NK-92 (cell line): ENCODE results near the gene CCL16.

Experiments
- DNase-seq: peaks from one replicate; lab custom pipeline; 2025; ENCODE audit not compliant: unreplicated experiment; lab: John Stamatoyannopoulos, UW

Gene CCL16

DNA sequence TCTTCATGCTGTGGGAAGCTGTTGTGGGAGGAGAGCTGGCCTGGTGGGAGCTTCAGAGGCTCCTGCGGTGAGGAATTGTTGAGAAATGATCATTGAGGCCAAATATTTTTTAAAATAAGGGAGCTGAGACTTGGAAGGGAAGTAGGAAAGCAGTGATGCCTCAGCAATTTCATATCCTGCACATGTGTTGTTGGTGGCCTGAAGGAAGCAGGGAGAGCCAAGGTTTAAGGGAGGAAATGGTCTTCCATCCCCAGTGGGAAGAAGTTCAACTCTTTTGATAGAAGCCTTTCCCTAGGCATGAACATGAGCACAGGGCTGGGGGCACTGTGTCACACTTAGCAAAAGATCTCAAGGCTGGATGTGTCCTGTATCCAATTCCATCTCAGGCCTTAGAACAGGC is 5.3 kb upstream of the CCL16 start, which contains the start of gene CCL14:
CCL14 (minus strand) TSS at position 87 of the 400 bp plus-strand sequence; CDS start at position 7, 80 bp downstream.
- no peak for DNase-seq

DNA sequence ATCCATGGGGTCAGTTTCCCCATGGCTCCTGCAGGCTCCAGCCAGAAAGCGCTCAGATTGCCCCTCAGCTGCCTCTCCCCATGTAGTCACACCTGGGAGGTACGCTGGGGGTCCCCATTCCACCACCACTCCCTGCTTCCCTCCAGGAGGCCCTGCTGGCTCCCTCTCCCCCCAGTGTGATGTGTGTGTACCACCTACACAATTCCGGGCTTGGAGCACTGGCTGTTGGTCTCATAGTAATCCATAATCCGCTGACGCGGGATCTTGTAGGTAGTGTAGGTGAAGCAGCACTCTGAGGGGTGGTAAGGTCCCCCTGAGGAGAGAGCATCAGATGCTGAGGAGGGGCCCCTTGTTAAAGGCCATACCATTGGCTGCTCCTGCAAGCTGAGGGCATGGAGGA is 2.8 kb upstream of the CCL16 start:
- no peak for DNase-seq

DNA sequence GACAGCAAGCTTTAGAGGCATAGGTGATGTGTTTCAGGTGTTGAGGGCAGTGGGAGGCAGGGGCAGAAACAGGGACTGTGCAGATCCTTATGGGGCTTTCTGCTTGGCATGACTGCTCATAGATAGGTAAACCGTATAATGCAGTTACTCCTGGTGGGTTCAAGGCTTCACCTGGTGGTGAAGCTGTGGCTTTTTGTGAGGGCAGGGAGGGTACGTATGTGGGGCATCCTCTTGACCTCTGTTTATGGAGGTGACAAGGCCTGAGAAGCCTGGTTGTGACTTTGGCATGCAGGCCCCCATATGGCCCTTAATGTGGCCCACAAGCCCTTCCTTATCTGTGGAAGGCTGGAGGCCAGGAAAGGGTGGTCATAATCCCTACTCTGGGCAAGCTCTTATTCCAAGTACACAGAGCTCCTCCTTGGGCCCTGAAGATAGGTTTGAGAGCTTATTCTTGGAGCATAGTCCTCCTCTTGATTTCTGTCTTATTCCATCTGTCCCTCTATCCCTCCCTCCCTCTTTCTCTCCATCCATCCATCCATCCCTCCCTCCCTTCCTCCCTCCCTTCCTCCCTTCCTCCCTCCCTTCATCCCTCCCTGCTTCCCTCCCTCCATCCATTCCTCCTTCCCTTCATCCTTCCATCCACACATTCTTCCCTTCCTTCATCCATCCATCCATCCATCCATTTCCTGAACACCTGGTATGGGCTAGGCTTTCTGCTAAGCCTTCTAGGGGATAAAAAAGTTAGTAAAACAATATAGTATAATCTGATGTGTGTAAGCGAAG is 1.3 kb upstream of the CCL16 start:
- DNase-seq: no peak

DNA sequence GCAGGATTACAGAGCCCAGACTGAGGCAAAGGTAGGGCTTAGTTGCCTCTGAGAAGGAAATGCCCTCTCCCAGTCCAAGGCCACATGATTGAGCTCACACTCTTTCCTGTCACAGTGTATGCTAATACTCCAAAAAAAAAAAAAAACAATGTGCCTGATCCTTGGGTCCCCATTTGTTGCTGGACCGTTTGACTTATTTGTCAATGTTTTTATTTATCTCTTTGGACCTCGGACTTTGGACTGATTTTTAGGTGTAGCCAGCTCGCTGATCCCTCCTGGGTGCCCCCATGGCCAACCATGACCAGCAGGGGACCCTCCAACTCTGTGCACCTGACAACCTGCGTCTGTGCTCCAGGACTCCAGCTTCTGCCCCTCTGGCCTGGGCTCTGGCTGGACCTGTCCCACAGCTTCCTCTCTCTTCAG is 622 bp upstream of the CCL16 start:
- no peak for DNase-seq

DNA sequence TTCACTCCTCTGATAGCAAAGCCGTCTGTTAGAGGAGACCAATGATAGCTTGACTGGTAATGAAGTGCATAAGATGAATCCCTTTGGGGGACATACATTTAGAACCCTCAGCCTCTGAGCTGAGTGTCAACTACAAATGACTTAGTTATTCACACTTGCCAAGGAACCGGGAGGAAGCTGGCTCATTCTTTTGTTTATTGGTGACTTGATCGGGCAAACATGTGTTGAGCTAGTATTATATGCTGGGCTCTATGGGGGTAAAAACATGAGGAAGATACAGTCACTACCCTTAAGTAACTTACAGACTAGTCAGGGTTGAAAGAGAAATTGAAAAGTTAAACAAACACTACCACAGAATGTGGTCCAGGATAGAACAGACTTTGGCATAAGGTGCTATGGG is 3.0 kb downstream of the CCL16 start:
- DNase-seq: no peak

DNA sequence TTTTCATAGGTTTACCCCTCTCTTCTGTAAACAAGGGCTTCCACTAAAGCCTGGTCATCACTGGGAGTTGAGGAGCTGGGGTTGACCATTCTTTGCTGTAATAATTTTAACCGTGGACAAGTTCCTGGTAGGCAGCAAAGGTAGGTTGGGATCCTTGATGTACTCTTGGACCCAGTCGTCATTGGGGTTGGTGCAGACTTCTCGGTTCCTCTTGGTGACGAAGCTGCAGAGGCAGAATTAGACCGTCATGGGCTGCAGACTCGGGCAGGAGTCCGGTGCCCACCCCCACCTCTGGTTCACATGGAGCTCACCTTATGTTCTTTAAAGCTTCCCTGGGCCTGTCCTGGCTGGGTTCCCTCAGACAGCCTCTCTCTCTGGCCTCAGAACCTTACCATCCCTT is 3.8 kb downstream of the CCL16 start:
- DNase-seq: no peak

DNA sequence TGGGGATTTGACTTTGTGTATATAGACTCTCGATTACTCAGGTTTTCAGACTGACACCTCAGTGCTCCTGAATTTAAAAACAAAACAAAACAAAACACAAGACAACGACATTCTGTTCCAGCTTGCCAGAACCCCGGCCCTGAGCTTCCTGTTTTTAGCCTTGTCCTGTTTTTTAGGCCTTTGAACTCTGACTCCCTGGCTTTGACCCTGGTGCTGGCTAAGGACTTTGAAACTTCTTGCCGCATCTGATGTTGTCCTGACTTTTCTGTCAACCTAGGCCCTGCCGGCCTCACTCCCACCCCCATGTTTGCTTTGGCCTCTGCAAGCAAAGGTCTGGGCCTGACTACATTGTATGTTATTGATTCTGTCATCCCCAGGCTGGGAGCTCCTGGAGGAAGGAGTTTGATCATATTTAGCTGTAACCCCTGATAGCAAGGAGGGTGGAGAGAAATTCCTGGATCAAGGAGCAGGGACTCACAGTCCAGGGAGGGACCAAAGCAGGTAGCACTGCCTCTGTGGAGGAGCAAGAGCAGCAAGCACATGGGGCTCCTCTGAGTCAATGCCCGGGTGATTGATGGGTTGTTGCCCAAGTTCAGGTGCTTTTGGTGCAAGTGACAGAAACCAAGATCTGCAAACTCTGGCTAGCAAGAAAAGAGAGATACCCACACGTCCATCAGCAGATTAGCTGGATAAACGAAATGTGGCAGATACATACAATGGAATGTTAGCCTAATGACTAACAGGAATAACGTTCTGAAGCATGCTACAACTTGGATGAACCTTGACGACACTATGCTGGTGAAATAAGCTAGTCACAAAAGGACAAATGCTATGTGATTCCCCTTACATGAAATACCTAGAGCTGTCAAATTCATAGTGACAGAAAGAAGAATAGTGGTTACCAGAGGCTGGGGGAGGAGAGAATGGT is 7.7 kb downstream of the CCL16 start:
- no peak for DNase-seq

DNA sequence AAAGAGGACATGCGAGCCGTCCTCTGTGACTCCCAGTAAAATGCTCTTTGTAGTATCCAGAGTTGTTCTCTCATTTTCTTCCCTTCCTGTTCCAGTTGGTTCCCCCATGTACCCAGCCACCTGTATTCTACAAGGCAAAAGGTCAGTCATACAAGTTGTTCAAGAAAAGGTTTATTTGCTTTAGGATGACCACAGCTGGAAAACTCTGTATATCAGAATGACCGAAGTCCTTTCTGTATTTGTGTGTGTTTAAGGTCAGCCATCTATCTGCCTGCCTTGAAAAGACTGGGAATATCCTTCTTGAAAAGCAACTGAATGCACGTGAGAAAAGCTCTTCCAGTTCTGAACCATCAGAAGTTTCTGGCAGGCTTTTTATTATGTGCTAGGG is 8.4 kb downstream of the CCL16 start:
- no peak for DNase-seq

DNA sequence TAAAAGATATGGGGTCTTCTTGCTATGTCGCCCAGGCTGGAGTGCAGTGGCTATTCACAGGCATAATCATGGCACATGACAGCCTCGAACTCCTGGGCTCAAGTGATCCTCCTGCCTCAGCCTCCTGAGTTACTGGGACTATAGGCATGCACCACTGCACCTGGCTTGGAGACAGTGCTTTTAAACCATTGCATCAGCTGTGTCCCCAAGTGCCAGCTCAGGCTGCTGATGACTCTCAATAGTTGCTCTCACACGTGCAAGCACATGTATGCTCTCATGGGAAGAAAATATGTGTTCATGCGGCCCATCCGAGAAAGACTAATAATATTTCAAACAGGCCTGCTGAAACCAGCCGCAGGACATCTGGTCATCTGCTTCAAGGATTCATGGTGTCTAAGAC is 8.8 kb downstream of the CCL16 start:
- DNase-seq: no peak

DNA sequence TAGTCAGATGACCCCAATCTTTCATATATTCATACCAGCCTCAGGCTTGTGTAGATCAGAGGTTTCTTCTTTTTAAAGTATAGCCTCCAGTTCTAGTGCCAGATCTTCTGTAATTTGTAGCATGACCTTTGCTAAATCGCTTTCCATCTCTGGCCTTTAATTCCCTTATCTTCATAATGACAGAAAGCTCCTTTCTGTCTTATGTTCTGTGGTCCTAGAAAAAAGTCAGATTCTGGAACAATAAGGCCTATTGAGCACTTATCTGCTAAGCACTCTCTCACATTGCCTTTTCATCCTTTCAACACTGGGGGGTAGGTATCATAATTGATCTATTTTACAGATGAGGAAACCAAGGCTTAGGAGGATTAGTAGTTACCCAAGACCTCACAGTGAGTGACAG is 9.2 kb downstream of the CCL16 start:
- DNase-seq: no peak

DNA sequence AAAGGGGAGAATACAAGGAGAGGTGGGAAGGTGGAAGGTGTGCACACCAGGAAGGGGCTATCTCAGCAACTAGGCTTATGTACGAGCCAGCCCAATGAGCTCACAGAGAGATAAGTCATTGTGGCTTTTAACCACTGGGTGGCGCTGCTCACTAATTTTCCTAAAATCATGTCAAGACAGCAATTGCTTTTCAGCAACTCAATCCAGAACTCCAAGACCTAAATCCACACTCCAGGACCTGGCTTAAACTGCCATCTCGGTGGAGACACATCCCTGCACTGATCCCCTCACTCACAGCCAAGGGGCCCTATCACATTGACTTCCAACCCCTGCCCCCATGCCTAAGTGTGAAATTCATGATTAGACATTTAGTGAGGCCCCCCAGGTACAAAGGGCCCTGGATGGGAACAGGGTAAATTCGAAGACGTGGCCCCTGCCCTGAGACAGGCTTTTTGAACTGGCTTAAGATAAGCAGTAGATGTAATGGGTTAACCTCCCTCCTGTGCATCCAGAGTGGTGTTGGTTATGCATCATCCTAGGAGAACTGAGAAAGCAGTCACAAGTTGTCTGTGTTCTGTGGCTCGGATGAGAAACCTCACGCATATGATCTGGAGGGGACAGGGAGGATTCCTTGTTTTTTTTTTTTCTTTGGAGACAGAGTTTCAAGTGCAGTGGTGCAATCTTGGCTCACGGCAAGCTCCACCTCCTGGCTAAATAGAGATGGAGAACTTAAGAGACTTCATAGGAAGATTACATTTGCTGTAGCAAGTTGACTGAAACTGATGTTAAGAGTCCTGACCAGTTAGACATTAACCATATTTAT is 11.5 kb downstream of the CCL16 start:
- DNase-seq: no peak

DNA sequence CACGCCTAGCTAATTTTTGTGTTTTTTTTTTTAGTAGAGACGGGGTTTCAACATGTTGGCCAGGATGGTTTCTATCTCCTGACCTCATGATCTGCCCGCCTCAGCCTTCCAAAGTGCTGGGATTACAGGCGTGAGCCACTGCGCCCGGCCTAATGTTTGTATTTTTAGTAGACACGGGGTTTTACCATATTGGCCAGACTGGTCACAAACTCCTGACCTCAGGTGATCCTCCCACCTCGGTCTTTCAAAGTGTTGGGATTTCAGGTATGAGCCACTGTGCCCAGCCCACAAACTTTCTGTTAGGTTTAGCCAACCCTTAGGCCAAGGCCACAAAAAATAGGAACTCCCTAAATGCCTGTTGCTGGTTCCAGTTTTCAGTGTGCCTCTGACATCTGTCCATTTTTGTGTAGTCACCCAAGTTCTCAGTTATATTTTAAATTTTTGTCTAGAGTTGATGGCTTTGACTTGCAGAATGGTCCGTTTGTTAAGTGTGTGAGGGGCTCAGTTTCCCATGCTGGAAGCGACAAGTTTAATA is 12.7 kb downstream of the CCL16 start:
- DNase-seq: no peak

DNA sequence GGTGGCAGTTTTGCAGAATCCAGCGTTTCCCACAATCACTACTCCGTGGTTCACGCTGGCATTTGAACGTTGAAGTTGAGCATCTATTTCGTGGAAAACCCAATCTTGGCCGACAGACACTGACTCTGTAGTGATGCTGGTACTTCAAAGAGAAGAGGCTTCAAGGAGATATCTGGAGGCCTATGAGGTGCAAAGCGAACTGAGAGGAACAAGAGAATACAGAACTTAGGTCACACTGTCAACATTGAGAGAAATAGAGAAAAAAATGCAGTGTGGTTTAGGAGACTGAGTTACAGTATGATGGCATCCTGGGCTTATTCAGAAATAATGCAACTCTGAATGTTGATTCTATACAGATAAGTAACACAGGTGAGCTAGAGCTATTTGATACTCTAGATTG is 16.0 kb downstream of the CCL16 start:
- DNase-seq: no peak

DNA sequence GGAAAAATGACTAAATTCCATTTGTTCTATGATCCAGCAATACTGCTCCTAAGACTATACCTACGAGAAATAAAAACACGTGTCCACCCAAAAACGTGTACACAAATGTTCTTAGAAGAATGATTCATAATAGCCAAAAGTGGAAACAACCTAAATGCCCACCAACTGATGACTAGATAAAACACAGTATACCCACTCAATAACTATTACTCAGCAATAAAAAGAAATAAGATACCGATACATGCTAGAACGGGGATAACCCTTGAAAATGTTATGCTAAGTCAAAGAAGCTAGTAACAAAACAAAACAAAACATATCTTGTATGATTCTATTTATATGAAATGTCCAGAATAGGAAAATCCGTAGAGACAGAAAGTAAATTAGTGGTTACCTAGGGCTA is 17.6 kb downstream of the CCL16 start:
- DNase-seq: no peak

DNA sequence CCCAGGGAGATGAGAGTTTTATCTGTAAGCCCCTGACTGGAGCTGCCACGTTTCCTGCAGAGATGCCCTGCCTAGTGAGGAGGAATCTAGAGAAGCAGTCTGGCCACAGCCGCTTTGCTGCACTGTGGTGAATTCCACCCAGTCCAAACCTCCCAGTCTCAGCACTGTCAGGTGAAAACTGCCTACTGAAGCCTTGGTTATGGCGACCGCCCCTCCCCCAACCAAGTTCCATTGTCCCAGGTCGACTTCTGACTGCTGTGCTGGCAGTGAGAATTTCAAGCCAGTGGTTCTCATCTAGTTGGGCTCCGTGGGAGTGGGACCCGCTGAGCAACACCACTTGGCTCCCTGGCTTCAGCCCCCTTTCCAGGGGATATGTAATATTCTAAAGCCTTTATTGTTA is 27.6 kb downstream of the CCL16 start:
- DNase-seq: no peak

DNA sequence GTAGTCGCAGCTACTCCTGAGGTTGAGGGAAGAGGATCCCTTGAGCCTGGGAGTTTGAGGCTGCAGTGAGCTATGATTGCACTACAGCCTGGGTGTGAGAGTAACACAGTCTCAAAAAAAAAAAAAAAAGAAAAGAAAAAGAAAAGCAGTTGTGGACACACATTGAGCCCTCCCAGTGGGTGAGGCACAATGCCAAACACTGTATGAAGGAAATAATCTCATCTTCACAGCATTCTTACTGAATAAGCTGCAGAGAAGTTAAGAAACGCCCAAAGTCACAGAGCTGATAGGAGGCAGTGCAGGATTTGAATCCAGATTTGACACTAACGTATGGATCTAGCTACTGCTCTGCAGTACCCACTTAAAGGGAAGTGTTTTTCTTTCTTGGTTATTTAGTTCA is 31.9 kb downstream of the CCL16 start:
- DNase-seq: no peak

DNA sequence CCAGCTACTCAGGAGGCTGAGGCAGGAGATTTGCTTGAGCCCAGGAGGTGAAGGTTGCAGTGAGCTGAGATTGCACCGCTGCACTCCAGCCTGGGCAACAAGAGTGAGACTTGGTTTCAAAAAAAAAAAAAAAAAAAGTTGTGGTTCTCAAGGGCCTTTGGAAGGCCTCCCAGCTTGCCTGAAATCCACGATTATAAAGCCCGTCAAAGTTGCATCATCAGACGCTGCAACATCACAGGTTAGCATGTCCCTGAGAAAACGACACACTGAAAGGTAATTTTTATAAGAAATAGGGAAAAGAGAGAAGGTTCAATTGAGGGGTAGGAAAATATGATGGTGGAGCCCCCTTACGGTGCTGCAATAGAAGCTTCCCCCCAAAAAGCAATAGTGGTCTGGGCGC is 33.2 kb downstream of the CCL16 start:
- no peak for DNase-seq

DNA sequence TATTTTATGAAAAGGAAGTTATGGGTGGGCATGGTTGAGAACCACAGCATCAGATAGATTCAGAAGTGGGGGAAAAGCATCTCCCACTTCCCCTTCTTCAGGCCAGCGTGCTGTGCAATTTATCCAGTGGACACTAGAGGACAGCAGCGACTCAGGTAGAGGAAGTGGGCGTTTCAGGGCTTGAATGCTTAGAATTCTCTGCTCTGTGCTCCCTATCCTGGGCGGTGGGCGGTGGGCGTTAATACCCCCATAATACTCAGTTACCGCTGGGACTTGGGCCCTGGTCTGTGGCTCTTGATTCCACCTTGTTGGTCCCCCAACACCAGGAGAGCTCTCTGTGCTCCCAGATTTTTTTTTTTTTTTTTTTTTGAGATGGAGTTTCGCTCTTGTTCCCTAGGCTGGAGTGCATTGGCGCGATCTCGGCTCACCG is 34.1 kb downstream of the CCL16 start:
- no peak for DNase-seq

DNA sequence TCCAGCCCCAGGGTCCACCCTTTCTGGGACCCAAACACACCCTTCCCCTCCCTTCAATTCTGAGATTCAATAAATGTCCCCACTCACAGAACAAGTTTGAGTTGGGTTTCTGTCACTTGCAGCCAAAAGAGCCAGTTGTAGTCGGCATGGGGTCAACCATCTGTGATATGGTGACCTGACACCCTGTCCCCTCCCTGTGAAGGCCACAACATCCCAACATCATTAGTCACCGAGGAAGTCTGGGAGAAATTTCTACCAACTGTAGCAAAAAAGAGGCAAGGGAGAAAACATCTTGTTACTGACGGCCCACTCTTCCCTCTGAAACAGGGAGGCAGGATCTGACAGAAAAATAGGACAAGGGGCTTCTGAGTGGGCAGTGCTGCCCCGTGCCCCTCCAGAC is 37.1 kb downstream of the CCL16 start:
- no peak for DNase-seq

DNA sequence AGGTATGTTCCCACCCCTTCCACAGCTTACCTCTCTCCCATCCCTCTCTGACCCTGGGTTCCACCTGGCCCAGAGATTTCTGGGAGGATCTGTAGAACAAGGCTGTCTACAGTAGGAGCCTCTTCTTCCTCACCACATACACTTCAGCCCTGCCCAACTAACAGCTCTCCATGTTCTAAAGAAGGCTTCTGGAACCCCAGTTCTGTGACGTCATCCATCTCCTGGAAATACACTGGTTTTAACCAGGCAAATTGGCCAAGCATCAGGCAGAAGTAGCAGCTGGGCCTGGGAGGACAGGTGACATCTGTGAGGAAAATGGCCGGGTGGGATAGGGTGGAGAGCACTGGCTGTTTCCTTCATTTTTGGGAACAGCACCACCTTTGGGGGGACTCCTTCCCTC is 37.8 kb downstream of the CCL16 start, which contains the start of gene LYZL6:
LYZL6 (minus strand) TSS at position 177 of the 400 bp plus-strand sequence. CDS start 4,357 bp downstream, outside the sequence.
- no peak for DNase-seq
